HG03060 (cell line): ENCODE data around the gene ZNF280D.
"Not testable (repeated sequence)": the region's sequence is repeated elsewhere in the genome, so short reads cannot be mapped to it uniquely, and the experiment has no call there.

Experiments
- ATAC-seq: cut with Tn5 transposase; IDR thresholded peaks from one replicate; pipeline ENCODE4 v1.9.1; 2021; ENCODE audit warnings: low read depth, moderate number of reproducible peaks; ENCODE audit not compliant: unreplicated experiment

Gene ZNF280D

GRCh38 chr15:56733136-56734012 lies at the start of gene ZNF280D:
Gene ZNF280D (minus strand): TSS chr15:56733509. CDS start chr15:56707109, 26,400 bp downstream.
- ATAC-seq: no peak

GRCh38 chr15:56782306-56782705 lies 49.0 kb upstream of the ZNF280D start:
- ATAC-seq: no peak

GRCh38 chr15:56781666-56782065 lies 48.4 kb upstream of the ZNF280D start:
- no peak for ATAC-seq

- ATAC-seq: not testable (repeated sequence)
Observed at GRCh38 chr15:56780102-56780725, 46.9 kb upstream of the ZNF280D start.

- not testable (repeated sequence) for ATAC-seq
Observed at GRCh38 chr15:56779449-56779848, 46.1 kb upstream of the ZNF280D start.

- ATAC-seq: no peak
Observed at GRCh38 chr15:56778761-56779160, 45.5 kb upstream of the ZNF280D start.

- ATAC-seq: no peak
Observed at GRCh38 chr15:56776839-56777238, 43.5 kb upstream of the ZNF280D start.

GRCh38 chr15:56775641-56776040 lies 42.3 kb upstream of the ZNF280D start:
- no peak for ATAC-seq

GRCh38 chr15:56774356-56774755 lies 41.0 kb upstream of the ZNF280D start:
- no peak for ATAC-seq

- ATAC-seq: no peak
Observed at GRCh38 chr15:56772868-56773639, 39.7 kb upstream of the ZNF280D start.

GRCh38 chr15:56770173-56770572 lies 36.9 kb upstream of the ZNF280D start:
- ATAC-seq: no peak

- no peak for ATAC-seq
Observed at GRCh38 chr15:56767315-56767714, 34.0 kb upstream of the ZNF280D start.

GRCh38 chr15:56765251-56765650 lies 31.9 kb upstream of the ZNF280D start:
- ATAC-seq: no peak

- ATAC-seq: no peak
Observed at GRCh38 chr15:56763141-56763895, 30.0 kb upstream of the ZNF280D start.

GRCh38 chr15:56760186-56760585 lies 26.9 kb upstream of the ZNF280D start:
- no peak for ATAC-seq

- no peak for ATAC-seq
Observed at GRCh38 chr15:56759450-56759845, 26.1 kb upstream of the ZNF280D start.

GRCh38 chr15:56758770-56759449 lies 25.6 kb upstream of the ZNF280D start:
- no peak for ATAC-seq

GRCh38 chr15:56757875-56758274 lies 24.6 kb upstream of the ZNF280D start:
- no peak for ATAC-seq

GRCh38 chr15:56754772-56755370 lies 21.6 kb upstream of the ZNF280D start:
- ATAC-seq: no peak
